Inflammatory macrophage treated with lipopolysaccharide for 1 hour (primary cell): ENCODE results near the gene SMIM26.
A peak's percentile ranks its signal among the peaks of the same experiment; 100 is the strongest.
"Not testable (repeated sequence)": the region's sequence is repeated elsewhere in the genome, so short reads cannot be mapped to it uniquely, and the experiment has no call there.

Source experiments
- DNase-seq, 2 donors: peaks; one replicate each; pipeline ENCODE4 v3.0.0-alpha.2; 2020 to 2022

The SMIM26 gene, protein sequence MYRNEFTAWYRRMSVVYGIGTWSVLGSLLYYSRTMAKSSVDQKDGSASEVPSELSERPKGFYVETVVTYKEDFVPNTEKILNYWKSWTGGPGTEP

DNA sequence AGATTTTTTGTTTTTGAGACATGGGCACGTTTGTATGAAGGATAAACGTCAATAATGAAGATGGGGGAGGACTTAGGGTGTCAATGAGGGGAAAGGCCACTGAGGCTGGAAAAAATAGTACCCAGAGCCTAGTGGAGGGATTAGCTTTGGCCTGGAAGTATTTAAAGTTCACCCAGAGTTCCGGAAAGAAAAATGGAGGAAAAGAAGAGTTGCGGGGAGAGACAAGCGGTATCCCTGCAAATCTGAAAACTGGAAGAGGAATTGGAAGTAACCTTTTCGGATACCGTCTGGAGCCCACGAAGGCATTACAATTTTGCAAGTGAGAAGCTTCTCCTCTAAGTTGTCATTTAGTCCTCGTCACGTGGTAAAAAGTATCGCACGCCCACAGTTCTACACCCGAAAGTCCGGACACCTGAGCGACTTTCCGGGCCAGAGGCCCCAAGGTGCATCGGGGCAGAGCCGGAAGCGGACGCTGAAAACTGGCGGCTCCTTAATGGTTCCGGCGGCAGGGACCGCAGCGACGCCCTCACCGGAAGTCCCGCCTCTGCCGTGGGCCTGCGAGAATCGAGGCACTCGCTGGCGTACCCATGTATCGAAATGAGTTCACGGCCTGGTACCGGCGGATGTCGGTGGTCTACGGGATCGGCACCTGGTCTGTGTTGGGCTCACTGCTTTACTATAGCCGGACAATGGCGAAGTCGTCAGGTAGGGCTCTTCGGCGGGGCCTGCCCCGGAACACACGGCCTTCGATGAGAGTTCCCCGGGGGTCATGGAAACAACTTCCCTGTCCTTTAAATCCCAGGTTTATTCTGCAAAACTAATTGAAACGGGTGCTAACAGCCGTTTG, at the start of gene SMIM26:
TSS of gene SMIM26 (plus strand) at position 541 of the 847 bp plus-strand sequence. CDS start at position 588, 47 bp downstream.
- DNase-seq = peak; percentile 84 to 93

DNA sequence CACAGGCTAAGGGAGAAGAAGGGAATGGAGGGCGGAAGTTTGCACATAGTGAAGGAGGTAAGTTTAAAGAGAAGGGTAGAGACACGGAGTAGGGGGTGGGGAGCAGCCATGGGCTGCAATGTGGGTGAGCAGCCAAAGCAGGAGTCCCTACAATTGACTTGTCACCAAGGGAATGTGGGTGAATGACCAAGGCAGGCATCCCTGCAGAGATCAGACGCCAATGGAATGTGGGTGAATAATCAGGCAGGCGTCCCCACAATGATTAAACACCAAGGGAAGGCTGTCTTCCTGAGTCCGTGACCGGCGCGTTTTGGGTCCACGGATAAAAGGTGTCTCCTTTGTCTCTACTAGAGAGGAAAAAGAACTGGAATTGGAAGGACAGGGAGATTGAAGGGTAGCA, 45.2 kb upstream of the SMIM26 start:
- DNase-seq = not testable (repeated sequence)

DNA sequence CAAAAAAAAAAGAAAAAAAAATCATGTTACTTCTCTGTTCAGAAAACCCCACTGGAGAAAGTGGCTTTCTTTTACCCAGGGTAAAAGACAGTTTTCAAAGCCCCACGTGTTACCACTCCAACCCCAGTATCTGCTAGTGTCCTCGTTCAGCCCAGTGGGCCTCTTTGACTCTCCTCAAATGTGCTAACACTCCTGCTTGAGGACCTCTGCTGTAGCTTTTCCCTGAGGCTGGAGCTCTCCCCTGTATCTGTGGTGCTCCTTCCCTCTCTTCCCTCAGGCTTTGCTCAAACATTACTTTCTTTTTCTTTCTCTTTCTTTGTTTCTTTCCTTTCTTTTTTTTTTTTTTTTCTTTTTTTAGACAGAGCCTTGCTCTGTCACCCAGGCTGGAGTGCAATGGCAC, 44.2 kb upstream of the SMIM26 start:
- no peak for DNase-seq

DNA sequence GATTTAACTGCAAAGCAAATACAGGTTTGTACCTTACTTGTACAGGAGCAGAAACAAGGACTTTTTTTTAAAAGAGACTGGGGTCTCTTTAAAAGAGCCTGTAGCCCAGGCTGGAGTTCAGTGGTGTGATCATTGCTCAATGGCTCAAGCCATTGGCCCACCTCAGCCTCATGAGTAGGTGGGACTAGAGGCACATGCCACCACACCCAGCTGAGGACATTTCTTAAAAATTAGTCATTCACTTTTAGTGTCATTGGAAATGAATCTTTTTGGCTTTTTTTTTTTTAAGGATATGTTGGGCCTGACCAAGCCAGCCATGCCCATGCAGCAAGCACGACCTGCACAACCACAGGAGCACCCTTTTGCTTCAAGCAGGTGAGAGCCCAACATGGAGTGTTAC, 42.6 kb upstream of the SMIM26 start:
- peak in 1 of 2 donors; percentile 55 for DNase-seq

- not testable (repeated sequence) for DNase-seq
Measured at GRCh38 chr20:18526761-18527160, 40.5 kb upstream of the SMIM26 start.

DNA sequence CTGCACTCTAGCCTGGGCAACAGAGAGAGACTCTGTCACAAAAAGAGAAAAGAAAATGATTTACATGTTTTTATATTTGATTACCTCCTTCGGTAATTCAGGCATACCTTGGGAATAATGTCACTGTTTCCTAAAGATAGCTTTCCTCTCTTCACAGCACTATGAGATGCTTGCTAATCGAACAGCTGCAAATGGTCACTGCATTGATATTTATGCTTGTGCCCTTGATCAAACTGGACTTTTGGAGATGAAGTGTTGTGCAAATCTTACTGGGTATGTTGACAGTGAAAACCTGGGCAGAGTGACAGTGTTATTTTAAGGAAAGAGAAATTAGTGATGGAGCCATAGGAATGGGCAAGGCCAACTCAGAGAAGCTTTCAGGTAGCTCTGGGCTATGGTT, 39.9 kb upstream of the SMIM26 start:
- no peak for DNase-seq

DNA sequence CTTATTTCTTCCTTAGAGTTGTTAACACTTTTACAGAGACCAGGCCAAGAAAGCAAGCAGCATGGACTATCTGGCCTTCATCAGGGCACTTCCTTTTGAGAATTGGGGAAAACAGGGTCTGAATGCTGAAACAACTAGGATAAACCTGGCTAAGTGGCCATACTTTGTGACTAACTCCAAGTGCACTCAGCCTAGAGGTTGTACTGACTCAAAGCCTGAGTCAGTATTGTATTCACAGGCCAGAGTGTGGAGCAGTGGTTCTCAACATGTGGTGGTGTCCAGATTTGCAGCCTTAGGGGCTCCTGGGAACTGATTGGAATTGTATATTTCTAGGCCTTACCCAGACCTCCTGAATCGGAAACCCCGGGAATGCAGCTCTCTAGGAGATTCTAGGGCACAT, 39.4 kb upstream of the SMIM26 start:
- DNase-seq = no peak

DNA sequence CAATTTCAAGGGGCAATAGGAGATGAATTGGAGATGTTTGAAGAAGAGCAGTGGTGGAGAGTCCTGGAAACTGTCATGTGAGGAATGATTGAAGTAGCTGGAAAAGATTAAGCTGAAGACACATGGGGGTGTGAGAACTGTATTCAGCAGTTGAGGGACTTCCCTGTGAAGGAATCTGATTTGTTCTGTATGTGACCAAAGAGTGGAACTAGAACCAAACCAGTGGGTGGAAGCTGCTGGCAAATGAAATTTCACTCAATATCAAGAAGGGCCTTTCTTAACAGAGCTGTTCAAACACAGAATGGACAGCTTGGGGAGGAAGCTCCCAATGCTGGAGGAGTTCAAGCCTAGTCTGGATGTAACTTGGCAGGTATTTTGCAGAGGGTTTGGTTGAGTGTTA, 38.2 kb upstream of the SMIM26 start:
- peak; percentile 15 to 79 for DNase-seq

DNA sequence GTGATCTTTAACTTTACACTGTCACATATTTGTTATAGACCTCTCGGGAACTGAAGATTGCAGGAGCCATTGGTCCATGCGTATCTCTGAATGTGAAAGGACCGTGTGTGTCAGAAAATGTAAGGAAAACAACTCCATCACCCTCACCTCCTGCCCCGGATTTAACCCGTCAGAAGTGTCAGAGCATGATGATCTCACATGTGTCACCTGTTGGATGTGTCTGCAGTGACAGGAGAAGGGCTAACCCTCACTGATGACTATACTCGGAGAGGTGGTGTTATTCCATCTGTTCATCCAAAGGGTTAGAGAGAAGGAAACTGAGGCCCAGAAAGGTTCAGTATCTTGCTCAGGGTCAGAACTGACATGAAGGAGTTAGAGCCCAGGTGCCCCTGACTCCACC, 34.6 kb upstream of the SMIM26 start:
- no peak for DNase-seq

DNA sequence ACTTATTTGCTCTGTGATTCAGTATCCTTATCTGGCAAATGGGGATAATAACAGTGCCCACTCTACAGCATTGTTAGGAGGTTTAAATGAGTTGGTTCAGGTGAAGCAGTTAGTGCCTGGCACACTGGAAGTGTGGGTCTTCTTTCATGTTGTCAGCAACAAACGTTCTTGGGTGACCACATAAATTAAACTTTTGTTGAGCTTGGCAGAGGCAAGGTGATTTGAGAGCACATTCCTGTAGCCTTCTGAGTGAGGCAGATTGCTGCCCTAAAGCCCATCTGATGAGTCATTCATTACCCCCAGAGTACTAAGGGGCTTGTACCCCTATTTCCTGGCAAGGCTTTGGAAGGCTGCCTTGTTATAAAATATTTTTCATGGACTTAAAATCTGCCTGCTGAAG, 33.7 kb upstream of the SMIM26 start:
- DNase-seq = no peak

DNA sequence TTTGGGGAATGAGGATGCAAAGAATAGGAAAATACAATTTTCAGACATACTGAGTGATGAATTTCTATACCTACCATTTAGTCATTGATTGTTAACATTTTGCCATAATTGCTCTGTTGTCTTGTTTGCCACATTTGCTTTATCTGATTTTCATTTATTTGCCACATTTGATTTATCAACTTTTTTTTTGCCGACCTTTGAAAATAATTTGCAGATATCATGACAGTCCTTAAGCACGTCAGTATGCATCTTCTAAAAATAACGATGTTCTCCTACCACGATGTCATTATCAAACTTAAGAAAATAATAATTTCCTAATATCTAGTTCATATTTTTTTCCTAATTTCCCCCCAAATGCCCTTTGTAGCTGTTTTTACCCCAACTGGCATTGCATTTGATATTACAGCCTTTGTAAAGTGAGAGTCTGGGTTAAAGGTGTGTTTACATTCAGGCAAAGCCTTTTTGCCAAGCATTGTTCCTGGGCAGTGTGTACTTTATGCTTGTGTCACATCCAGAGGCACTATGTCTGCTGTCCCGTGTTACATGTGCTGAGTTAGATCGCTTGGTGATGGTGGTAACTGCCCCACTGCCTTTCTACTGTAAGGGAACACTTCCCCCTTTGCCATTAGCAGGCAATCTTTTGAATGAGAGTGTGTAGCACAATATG, 33.1 kb upstream of the SMIM26 start:
- DNase-seq = no peak

- peak in 1 of 2 donors; percentile 10 for DNase-seq
Measured at GRCh38 chr20:18537651-18538050, 29.6 kb upstream of the SMIM26 start.

DNA sequence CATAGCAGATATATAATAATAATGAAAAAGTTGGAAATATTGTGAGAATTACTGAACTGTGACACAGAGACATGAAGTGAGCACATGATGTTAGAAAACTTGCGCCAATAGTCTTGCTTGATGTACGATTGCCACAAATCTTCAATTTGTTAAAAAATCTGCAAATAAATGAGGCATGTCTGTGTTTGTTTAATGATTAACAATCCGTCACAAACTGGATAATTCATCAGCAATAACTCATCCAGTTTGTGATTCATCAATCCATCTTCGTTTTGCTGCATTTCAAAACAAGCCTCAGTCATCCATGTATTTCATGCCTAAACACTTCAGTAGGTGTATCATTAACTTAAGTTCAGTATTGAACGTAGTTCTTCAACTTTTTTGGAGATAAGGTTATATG, 25.5 kb upstream of the SMIM26 start:
- DNase-seq = no peak

GRCh38 chr20:18543216-18543615, 24.0 kb upstream of the SMIM26 start:
- DNase-seq = no peak

- no peak for DNase-seq
Measured at GRCh38 chr20:18543932-18544331, 23.3 kb upstream of the SMIM26 start.

GRCh38 chr20:18545566-18545965, 21.7 kb upstream of the SMIM26 start:
- DNase-seq = no peak

DNA sequence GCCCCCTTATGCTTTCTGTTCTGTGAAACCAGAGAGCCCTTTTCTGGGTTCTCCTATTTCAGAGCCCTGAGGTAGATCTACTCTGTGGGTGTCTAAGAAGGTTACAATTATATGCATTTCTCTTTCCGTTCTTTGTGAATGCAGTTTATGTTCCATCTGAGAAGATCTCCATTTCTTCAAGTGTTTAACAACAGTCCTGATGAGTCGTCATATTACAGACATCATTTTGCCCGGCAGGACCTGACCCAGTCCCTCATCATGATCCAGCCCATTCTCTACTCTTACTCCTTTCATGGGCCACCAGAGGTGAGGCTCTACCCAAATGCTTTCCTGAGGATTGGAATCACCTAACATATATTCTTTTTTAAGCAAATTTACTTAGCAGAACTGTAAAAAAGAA, 18.8 kb upstream of the SMIM26 start:
- no peak for DNase-seq

GRCh38 chr20:18553746-18554145, 13.5 kb upstream of the SMIM26 start:
- DNase-seq = no peak

DNA sequence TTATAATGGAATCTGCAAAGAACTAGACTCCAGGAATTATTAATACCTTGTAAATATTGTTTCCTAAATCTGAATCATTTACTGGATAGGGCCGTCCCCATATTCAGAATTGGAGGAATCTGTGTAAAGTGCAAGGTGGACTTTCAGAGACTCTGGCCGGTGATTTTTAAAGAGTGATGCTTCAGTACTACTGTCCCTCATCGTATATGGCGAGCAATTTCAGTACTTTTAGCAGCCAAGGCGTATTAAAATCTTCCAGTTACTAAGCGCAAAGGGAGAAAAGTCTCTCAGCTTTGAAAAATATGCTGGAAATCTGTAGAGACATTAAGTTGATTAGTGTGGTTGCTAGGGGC, 483 bp downstream of the SMIM26 start:
- DNase-seq = no peak

DNA sequence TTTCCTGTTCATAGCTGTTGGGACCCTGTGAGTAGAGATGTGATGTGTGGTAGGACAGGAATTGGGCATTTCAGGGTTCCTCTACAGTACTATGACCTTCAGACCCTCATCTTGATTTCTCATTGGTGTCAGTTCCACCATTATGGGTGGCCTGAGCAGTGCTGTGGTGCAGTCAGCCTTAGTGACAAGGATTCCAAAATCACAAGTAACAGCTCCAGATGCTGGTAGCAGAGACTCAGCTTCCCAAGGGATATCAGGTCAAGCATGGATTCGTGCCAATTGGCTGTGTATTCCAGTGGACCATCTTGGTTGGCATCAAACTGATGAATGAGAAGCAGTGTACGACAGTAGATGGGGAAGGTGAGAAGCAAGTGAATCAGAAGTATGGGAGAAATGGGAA, 3.8 kb downstream of the SMIM26 start:
- no peak for DNase-seq

DNA sequence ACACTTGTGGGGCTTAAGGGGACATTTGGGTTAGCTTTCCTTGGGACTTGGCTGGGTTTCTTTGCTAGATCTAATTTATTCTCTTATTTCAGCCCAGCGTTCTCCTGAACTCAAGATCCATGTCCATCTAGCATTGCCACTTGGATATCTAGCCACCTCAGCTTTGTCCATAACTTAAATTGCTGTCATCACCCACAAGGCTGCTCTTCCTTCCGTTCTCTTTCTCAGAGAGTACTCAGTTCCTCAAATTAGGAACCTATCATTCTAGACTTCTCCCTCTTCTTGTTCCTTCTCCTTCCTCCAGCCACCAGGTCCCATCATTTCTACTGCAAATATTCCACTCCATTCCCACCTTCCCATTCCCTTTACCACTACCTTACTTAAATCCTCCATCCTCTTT, 4.3 kb downstream of the SMIM26 start:
- peak; percentile 32 to 51 for DNase-seq

DNA sequence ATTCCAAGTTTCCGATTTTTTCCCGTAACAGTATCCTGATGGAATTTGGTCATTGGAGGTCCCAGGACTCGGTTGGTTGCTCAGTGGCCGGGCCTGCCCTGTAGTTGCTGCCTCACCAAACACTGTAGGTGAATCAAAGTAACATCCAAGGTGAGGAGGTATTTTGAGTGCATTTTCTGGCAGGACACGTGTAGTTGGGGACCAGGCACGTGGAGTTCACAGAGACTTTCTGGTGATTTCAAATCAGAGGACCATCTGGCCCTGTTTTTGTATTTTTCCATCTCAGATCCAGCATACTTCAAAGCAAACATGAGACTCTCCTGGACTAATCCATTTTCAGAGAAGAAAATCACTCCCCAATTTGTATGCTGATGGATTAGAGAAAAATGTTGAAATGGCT, 10.7 kb downstream of the SMIM26 start:
- DNase-seq = no peak

- DNase-seq = no peak
Measured at GRCh38 chr20:18578581-18578980, 11.3 kb downstream of the SMIM26 start.

- DNase-seq = no peak
Measured at GRCh38 chr20:18580012-18580411, 12.8 kb downstream of the SMIM26 start.
